Bronchial epithelial cell (primary cell): ENCODE results near the gene USP49. TPM values are rescaled to one million over a fixed set of nuclear protein-coding genes. Genes with fewer than 3 reads are reported as not detected.

Experiments
- DNase-seq: peaks from one replicate; pipeline ENCODE4 v3.0.0-alpha.2; 2010; ENCODE audit warnings: low read depth
- FAIRE-seq: peaks from 2 replicates; lab custom pipeline; 2011; peaks lifted over from hg19 to GRCh38; lab: Jason Lieb, UNC
- H3K27me3 ChIP-seq: 2 replicates; pipeline ENCODE4 v1.5.1; 2011; ENCODE audit warnings: low read length; ENCODE audit not compliant: control insufficient read depth, insufficient read depth
- H3K36me3 ChIP-seq: 2 replicates; pipeline ENCODE4 v1.5.1; 2011; ENCODE audit warnings: low read length; ENCODE audit not compliant: control insufficient read depth, insufficient read depth
- H3K4me3 ChIP-seq: 2 replicates; pipeline ENCODE4 v1.5.1; 2011; ENCODE audit warnings: mild to moderate bottlenecking, low read depth, low read length, control low read depth
- CTCF ChIP-seq: IDR thresholded peaks from 2 replicates; pipeline ENCODE4 v1.5.1; 2011; ENCODE audit warnings: mild to moderate bottlenecking, moderate library complexity, low read length, control low read depth, inconsistent platforms; ENCODE audit not compliant: insufficient read depth, severe bottlenecking
- total RNA-seq: library from RNA; depleted of rRNA; stranded (reverse); fragments of >200 nt; gene quantifications from 2 replicates; pipeline ENCODE4 v1.2.1, GENCODE V29; 2014

USP49 gene
- total RNA-seq, 1 donor from 2014 or later = 1.6 TPM

- Histone ChIP-seq H3K36me3 (no peaks in the 10 kb centered on the region), H3K27me3 (no peaks in the 10 kb centered on the region), H3K4me3 (no peak overlapping the region)
- DNase-seq = no peak
- TF ChIP-seq CTCF = no peak
- no peak for FAIRE-seq
Measured at GRCh38 chr6:41759106-41759904, 135.9 kb downstream of the USP49 start.

GRCh38 chr6:41758641-41759035, 136.5 kb downstream of the USP49 start:
- TF ChIP-seq CTCF = no peak
- FAIRE-seq = no peak
- Histone ChIP-seq H3K27me3 (no peaks in the 10 kb centered on the region), H3K4me3 (no peak overlapping the region), H3K36me3 (no peaks in the 10 kb centered on the region)
- no peak for DNase-seq

- DNase-seq (no peak), FAIRE-seq (no peak)
- no peak for TF ChIP-seq CTCF
- Histone ChIP-seq H3K27me3 (no peaks in the 10 kb centered on the region), H3K36me3 (no peaks in the 10 kb centered on the region), H3K4me3 (no peak overlapping the region)
Measured at GRCh38 chr6:41757931-41758640, 137.1 kb downstream of the USP49 start.

- Histone ChIP-seq H3K27me3 (no peaks in the 10 kb centered on the region), H3K36me3 (no peaks in the 10 kb centered on the region), H3K4me3 (no peak overlapping the region)
- no peak for TF ChIP-seq CTCF
- DNase-seq (no peak), FAIRE-seq (no peak)
Measured at GRCh38 chr6:41757271-41757670, 137.9 kb downstream of the USP49 start.

- Histone ChIP-seq H3K27me3 (no peaks in the 10 kb centered on the region), H3K4me3 (no peak overlapping the region), H3K36me3 (no peaks in the 10 kb centered on the region)
- no peak for TF ChIP-seq CTCF
- DNase-seq (no peak), FAIRE-seq (no peak)
Measured at GRCh38 chr6:41756354-41756753, 138.8 kb downstream of the USP49 start.

GRCh38 chr6:41755895-41756294, 139.3 kb downstream of the USP49 start:
- no peak for DNase-seq
- no peaks in the 10 kb centered on the region for H3K36me3 ChIP-seq
- no peaks in the 10 kb centered on the region for H3K27me3 ChIP-seq
- TF ChIP-seq CTCF = no peak
- no peak overlapping the region for H3K4me3 ChIP-seq
- no peak for FAIRE-seq
